ENCODE results near the gene TIMM44.
"Not testable (repeated sequence)": the region's sequence is repeated elsewhere in the genome, so short reads cannot be mapped to it uniquely, and the experiment has no call there.

The TIMM44 gene

GRCh38 chr19:7947939-7948338 lies 4.5 kb upstream of the TIMM44 start:
- DNase-seq (ENCODE audit: low read depth in 2 of 2): no peak

GRCh38 chr19:7944177-7944761 lies 803 bp upstream of the TIMM44 start:
- peak; percentile 74 to 80 for DNase-seq (ENCODE audit: low read depth in 2 of 2)

- no peak for DNase-seq (ENCODE audit: low read depth in 2 of 2)
Measured at GRCh38 chr19:7942981-7943443, 454 bp downstream of the TIMM44 start.

- DNase-seq (ENCODE audit: low read depth in 2 of 2): no peak
Measured at GRCh38 chr19:7941895-7942596, 1.4 kb downstream of the TIMM44 start.

- no peak for DNase-seq (ENCODE audit: low read depth in 2 of 2)
Measured at GRCh38 chr19:7940841-7941240, 2.6 kb downstream of the TIMM44 start.

- DNase-seq (ENCODE audit: low read depth in 2 of 2): no peak
Measured at GRCh38 chr19:7934766-7935165, 8.7 kb downstream of the TIMM44 start.

GRCh38 chr19:7933828-7934725 lies 9.4 kb downstream of the TIMM44 start:
- no peak for DNase-seq (ENCODE audit: low read depth in 2 of 2)

- DNase-seq (ENCODE audit: low read depth in 2 of 2): no peak
Measured at GRCh38 chr19:7933411-7933810, 10.1 kb downstream of the TIMM44 start.

GRCh38 chr19:7932930-7933300 lies 10.6 kb downstream of the TIMM44 start:
- DNase-seq (ENCODE audit: low read depth in 2 of 2): no peak

- no peak for DNase-seq (ENCODE audit: low read depth in 2 of 2)
Measured at GRCh38 chr19:7932276-7932929, 11.1 kb downstream of the TIMM44 start.

GRCh38 chr19:7931221-7932061 lies 12.0 kb downstream of the TIMM44 start:
- no peak for DNase-seq (ENCODE audit: low read depth in 2 of 2)

- DNase-seq (ENCODE audit: low read depth in 2 of 2): no peak
Measured at GRCh38 chr19:7930765-7931164, 12.7 kb downstream of the TIMM44 start.

GRCh38 chr19:7930030-7930429 lies 13.4 kb downstream of the TIMM44 start:
- not testable (repeated sequence) for DNase-seq (ENCODE audit: low read depth in 2 of 2)

- peak; percentile 63 for DNase-seq (ENCODE audit: low read depth in 2 of 2)
Measured at GRCh38 chr19:7928741-7929701, 14.4 kb downstream of the TIMM44 start.

GRCh38 chr19:7928334-7928706 lies 15.1 kb downstream of the TIMM44 start:
- DNase-seq (ENCODE audit: low read depth in 2 of 2): no peak

- DNase-seq (ENCODE audit: low read depth in 2 of 2): no peak
Measured at GRCh38 chr19:7927605-7928333, 15.7 kb downstream of the TIMM44 start.

- no peak for DNase-seq (ENCODE audit: low read depth in 2 of 2)
Measured at GRCh38 chr19:7926727-7927604, 16.5 kb downstream of the TIMM44 start.

- peak; percentile 70 for DNase-seq (ENCODE audit: low read depth in 2 of 2)
Measured at GRCh38 chr19:7926021-7926726, 17.3 kb downstream of the TIMM44 start, which contains the start of gene CTXN1. Gene CTXN1, minus strand, starts transcription at chr19:7926135. Its CDS starts 597 bp downstream, at chr19:7925538.

All from stimulated activated CD8-positive, alpha-beta memory T cell treated with anti-CD3 and anti-CD28 coated beads, Interleukin-2, amount 100 ng/mL, for 48 hours (primary cell).